Measurements from ENCODE around the gene CD99. TPM values are rescaled to one million over a fixed set of nuclear protein-coding genes. Genes with fewer than 3 reads are reported as not detected.

CD99 gene
- total and polyA plus RNA-seq, 2 of the 13 experiments (the other 11 are each of a cell fraction or from before 2014, with no cell fraction given) = 78.8 to 111 TPM

- TF ChIP-seq CEBPB (IDR thresholded peaks at IDR 0.05; ENCODE audit: borderline replicate concordance, low read depth, low read length) = 0 out of 2 replicates have a peak, but pooled peaks have one; percentile 51
- TF ChIP-seq ZNF24 (IDR thresholded peaks at IDR 0.05) = 0 out of 2 replicates have a peak, but pooled peaks have one; percentile 39
- TF ChIP-seq STAG1 (CRISPR knock-in tag; IDR thresholded peaks at IDR 0.05) = no peak
- TF ChIP-seq ZNF17 (CRISPR knock-in tag; IDR thresholded peaks at IDR 0.05) = no peak
- TF ChIP-seq ZBTB2 (CRISPR knock-in tag; IDR thresholded peaks at IDR 0.05; ENCODE audit: low read depth) = no peak
- TF ChIP-seq TCF12 (IDR thresholded peaks at IDR 0.05) = no peak
- TF ChIP-seq TCF12 (CRISPR knock-in tag; IDR thresholded peaks at IDR 0.05) = no peak
- no peak for TF ChIP-seq HES4 (CRISPR knock-in tag; IDR thresholded peaks at IDR 0.05; ENCODE audit: borderline replicate concordance)
- 0 out of 2 replicates have a peak, but pooled peaks have one; percentile 13 for TF ChIP-seq TCF7 (IDR thresholded peaks at IDR 0.05; ENCODE audit: low read depth)
- TF ChIP-seq CBFB (CRISPR knock-in tag; IDR thresholded peaks at IDR 0.05) = no peak
- TF ChIP-seq MAFG (CRISPR knock-in tag; IDR thresholded peaks at IDR 0.05) = no peak
- TF ChIP-seq NFYB (CRISPR knock-in tag; IDR thresholded peaks at IDR 0.05) = no peak
- TF ChIP-seq FLYWCH1 (CRISPR knock-in tag; IDR thresholded peaks at IDR 0.05) = no peak
- no peak for TF ChIP-seq ZSCAN5A (CRISPR knock-in tag; IDR thresholded peaks at IDR 0.05; ENCODE audit: borderline replicate concordance)
- TF ChIP-seq ZFP36L2 (CRISPR knock-in tag; IDR thresholded peaks at IDR 0.05) = no peak
- TF ChIP-seq HMG20B (CRISPR knock-in tag; conservative IDR thresholded peaks at IDR 0.05) = no peak
- peak; percentile 40; the same call in 1 of the 2 replicates for TF ChIP-seq DMAP1 (CRISPR knock-in tag; IDR thresholded peaks at IDR 0.05)
- TF ChIP-seq FOXM1 (CRISPR knock-in tag; IDR thresholded peaks at IDR 0.05) = no peak
- 0 out of 2 replicates have a peak, but pooled peaks have one; percentile 30 for TF ChIP-seq FOXP4 (CRISPR knock-in tag; IDR thresholded peaks at IDR 0.05)
- no peak; the same call in 1 of the 2 replicates for TF ChIP-seq ZMYM3 (CRISPR knock-in tag; IDR thresholded peaks at IDR 0.05)
- no peak for TF ChIP-seq HOXA9 (CRISPR knock-in tag; IDR thresholded peaks at IDR 0.05; ENCODE audit: borderline replicate concordance)
- TF ChIP-seq ZNF20 (CRISPR knock-in tag; IDR thresholded peaks at IDR 0.05) = no peak
- TF ChIP-seq ZMYM2 (CRISPR knock-in tag; IDR thresholded peaks at IDR 0.05) = no peak
- no peak for TF ChIP-seq ZZZ3 (CRISPR knock-in tag; IDR thresholded peaks at IDR 0.05; ENCODE audit: borderline replicate concordance)
- TF ChIP-seq ZNF12 (CRISPR knock-in tag; IDR thresholded peaks at IDR 0.05) = no peak
- TF ChIP-seq BRCA1 (CRISPR knock-in tag; IDR thresholded peaks at IDR 0.05) = no peak
- no peak for TF ChIP-seq RARA (CRISPR knock-in tag; IDR thresholded peaks at IDR 0.05)
- TF ChIP-seq IRF1 (CRISPR knock-in tag; IDR thresholded peaks at IDR 0.05; ENCODE audit: low read depth) = no peak
- TF ChIP-seq SNRNP70 (IDR thresholded peaks at IDR 0.05; ENCODE audit: low read depth, low read length) = no peak
Observed at GRCh38 chrX:2656257-2656836, 34.7 kb upstream of the CD99 start (continued).

All from HepG2 (cell line).